Coronary artery (tissue), 2 donors: ENCODE measurements around the gene DAPK3.
"Not testable (repeated sequence)": the region's sequence is repeated elsewhere in the genome, so short reads cannot be mapped to it uniquely, and the experiment has no call there.

Source experiments
- DNase-seq: peaks from one replicate; pipeline ENCODE4 v3.0.0-alpha.2; 2017; ENCODE audit warnings: low spot score
- H3K27ac ChIP-seq, 2 donors: fragments of 200-600 bp; sonication (generic); one replicate each; pipeline ENCODE4 v1.5.1; 2016 to 2019
- H3K4me3 ChIP-seq: fragments of 200-600 bp; sonication (generic); 2 replicates; pipeline ENCODE4 v1.5.1; 2016; ENCODE audit warnings: mild to moderate bottlenecking, moderate library complexity
- TF ChIP-seq, protein P1 (sequence below): fragments of 200-600 bp; sonication (generic); IDR thresholded peaks from one replicate; pipeline ENCODE4 v1.5.1; 2019; ENCODE audit warnings: antibody characterized with exemption

DAPK3 gene

DNA sequence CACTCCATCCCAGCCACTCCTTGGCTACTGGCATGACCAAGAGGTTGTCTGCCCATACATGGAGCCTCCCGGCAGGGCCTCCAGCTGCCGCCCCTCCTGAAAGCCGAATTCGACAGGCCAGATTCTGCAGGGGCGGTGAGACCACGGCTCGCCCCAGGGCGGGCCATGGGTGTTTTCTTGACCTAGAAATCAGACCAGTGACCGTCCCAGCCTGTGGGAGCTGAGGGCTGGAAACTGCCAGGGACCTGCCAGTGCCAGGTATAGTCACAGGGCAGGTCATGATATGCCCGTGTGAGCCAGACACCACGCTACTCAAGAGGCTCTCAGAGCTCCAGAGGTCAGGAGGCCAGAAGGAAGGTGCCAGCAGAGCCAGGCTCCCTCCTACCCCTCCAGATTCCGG, 16.8 kb downstream of the DAPK3 start:
- Histone ChIP-seq H3K27ac (peak overlapping the region; percentile 62 to 81), H3K4me3 (no peak overlapping the region)
- TF ChIP-seq, protein P1, sequence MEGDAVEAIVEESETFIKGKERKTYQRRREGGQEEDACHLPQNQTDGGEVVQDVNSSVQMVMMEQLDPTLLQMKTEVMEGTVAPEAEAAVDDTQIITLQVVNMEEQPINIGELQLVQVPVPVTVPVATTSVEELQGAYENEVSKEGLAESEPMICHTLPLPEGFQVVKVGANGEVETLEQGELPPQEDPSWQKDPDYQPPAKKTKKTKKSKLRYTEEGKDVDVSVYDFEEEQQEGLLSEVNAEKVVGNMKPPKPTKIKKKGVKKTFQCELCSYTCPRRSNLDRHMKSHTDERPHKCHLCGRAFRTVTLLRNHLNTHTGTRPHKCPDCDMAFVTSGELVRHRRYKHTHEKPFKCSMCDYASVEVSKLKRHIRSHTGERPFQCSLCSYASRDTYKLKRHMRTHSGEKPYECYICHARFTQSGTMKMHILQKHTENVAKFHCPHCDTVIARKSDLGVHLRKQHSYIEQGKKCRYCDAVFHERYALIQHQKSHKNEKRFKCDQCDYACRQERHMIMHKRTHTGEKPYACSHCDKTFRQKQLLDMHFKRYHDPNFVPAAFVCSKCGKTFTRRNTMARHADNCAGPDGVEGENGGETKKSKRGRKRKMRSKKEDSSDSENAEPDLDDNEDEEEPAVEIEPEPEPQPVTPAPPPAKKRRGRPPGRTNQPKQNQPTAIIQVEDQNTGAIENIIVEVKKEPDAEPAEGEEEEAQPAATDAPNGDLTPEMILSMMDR, result no peak
- peak; percentile 70 for DNase-seq

- DNase-seq, H3K4me3 ChIP-seq: not testable (repeated sequence)
- H3K27ac ChIP-seq, result peak overlapping the region; percentile 62 to 81
These were observed 18.1 kb downstream of the DAPK3 start for GRCh38 chr19:3952755-3953276.

GRCh38 chr19:3950871-3951861, 19.7 kb downstream of the DAPK3 start:
- TF ChIP-seq, protein P1, result no peak
- Histone ChIP-seq H3K4me3 (peak overlapping the region; percentile 64), H3K27ac (peak overlapping the region; percentile 83 to 94)
- peak; percentile 81 for DNase-seq

DNA sequence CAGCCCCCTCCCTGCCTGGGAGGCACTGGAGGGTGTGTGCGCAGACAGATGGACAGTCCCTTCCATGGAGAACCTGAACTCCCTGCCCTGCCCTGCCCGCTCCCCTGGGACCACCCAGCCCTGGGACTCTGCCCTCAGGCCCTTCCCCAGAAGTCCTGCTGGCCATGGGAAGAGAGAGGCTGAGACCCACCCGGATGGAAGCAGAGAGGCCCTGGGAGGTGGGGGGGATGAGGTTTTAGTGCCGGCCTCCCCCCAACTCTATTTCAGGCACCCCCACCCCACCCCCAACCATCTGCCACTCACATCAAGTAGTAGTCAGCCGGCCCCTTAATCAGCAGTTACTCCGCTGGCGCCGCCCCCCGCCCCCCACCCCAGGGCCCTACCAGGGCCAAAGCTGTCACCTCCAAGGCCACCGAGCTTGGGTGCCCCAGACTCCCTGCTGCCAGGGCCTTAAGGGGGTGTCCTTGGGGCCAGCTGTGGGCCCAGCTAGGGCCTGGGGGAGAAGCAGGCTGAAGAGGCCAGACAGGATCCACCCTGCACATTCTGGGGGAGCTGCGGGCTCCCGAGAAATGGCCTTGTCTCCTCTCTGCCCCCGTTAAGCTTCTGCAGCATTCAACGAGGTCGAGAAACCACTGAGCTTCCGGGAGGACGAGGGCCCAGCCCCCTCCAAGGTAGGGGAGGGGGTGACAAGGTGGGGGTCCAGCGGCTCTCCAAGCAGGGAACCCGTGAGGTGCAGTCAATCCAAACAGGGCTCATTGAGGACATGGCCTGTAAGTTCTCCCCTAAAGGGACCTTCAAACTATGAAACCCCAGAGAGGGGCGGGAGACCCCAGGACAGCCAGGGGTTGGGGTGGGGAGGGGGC, 20.7 kb downstream of the DAPK3 start:
- Histone ChIP-seq H3K4me3 (peak overlapping the region; percentile 64), H3K27ac (peak overlapping the region; percentile 83 to 94)
- peak; percentile 71 for DNase-seq

GRCh38 chr19:3949294-3949693, 21.6 kb downstream of the DAPK3 start:
- DNase-seq, result no peak
- TF ChIP-seq, protein P1, result no peak
- Histone ChIP-seq H3K4me3 (no peak overlapping the region), H3K27ac (no peak overlapping the region)

More for the DNA sequence above, 20.7 kb downstream of the DAPK3 start:
- TF ChIP-seq, protein P1, result no peak

GRCh38 chr19:3947316-3947933, 23.5 kb downstream of the DAPK3 start:
- H3K4me3 ChIP-seq, DNase-seq, H3K27ac ChIP-seq: not testable (repeated sequence)

DNA sequence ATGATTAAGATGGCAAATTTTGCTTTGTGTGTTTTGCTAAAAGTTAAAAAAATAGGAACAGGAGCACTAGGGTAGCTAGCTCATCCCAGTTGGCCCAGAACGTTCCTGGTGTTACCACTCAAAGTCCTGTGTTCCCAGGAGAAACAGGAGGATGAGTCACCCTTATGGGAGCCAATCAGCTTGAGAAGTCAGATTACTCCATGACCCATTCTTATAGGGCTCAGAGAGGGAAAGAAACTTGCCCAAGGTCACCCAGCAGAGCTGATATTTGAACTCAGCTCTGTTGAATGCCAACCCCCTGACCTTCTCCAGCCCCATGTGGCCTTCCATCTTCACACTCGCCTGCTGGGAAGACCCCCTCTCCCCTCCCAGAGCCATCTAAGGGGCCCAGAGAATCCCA, 25.1 kb downstream of the DAPK3 start:
- no peak overlapping the region for H3K27ac ChIP-seq
- TF ChIP-seq, protein P1, result no peak
- H3K4me3 ChIP-seq, result no peak overlapping the region
- DNase-seq, result no peak
